Testis (tissue), 5 donors: ENCODE measurements around the gene GADD45G. TPM values are rescaled to one million over a fixed set of nuclear protein-coding genes. Genes with fewer than 3 reads are reported as not detected.

Source experiments
- DNase-seq: peaks from one replicate; pipeline ENCODE4 v3.0.0-alpha.2; 2019
- H3K27ac ChIP-seq, 2 donors: fragments of 200-600 bp; sonication (generic); one replicate each; pipeline ENCODE4 v1.5.1; 2019
- H3K27me3 ChIP-seq: fragments of 200-600 bp; sonication (generic); one replicate; pipeline ENCODE4 v1.5.1; 2019
- H3K36me3 ChIP-seq: fragments of 200-600 bp; sonication (generic); one replicate; pipeline ENCODE4 v1.5.1; 2017; ENCODE audit warnings: low read depth; ENCODE audit errors: missing control alignments
- H3K4me1 ChIP-seq: fragments of 200-600 bp; sonication (generic); one replicate; pipeline ENCODE4 v1.5.1; 2019
- H3K4me3 ChIP-seq, 2 donors: fragments of 200-600 bp; sonication (generic); one replicate each; pipeline ENCODE4 v1.5.1; 2017 to 2019
- H3K9me3 ChIP-seq: fragments of 200-600 bp; sonication (generic); one replicate; pipeline ENCODE4 v1.5.1; 2017
- CTCF ChIP-seq, 3 experiments: fragments of 450-650 bp in 2 of 3; fragments of 200-600 bp in 1 of 3; sonication (generic) in 1 of 3; IDR thresholded peaks; one replicate each; pipeline ENCODE4 v1.5.1; 2016 to 2019; ENCODE audit warnings: antibody characterized with exemption in 3 of 3, mild to moderate bottlenecking in 2 of 3, moderate library complexity in 1 of 3
- POLR2A ChIP-seq: fragments of 450-650 bp; IDR thresholded peaks from one replicate; pipeline ENCODE4 v1.6.1; 2017; ENCODE audit warnings: antibody characterized with exemption, mild to moderate bottlenecking, moderate library complexity
- WGBS, 2 donors: methylation state at CpG; one replicate each; pipeline ENCODE4 v1.1.5; 2018; 5-methylcytosine and 5-hydroxymethylcytosine counted together
- intact Hi-C: fragments of 100-400 bp; cut with DNase I; formaldehyde crosslinking; loops from one replicate; pipeline ENCODE4 v1.15.1; 2023; ENCODE audit warnings: low total_unique reads
- long read RNA-seq, 2 donors: transcript quantifications; one replicate each; lab custom pipeline, GENCODE V29; 2026
- polyA plus RNA-seq: library from polyadenylated mRNA; stranded (reverse); fragments of 350-450 nt; fragmentation: Illumina TruSeq; extraction: RNeasy Lipid Tissue Mini Kit (QIAGEN cat#74804); gene quantifications from one replicate; pipeline ENCODE4 v1.2.3, GENCODE V29; 2014; ENCODE audit warnings: low read depth, low replicate concordance; ENCODE audit not compliant: insufficient read depth
- total RNA-seq, 2 donors: library from RNA; depleted of rRNA; stranded (reverse); fragments of >200 nt; gene quantifications; one replicate each; pipeline ENCODE4 v1.2.3, GENCODE V29; 2016

Gene GADD45G
- 10 to 100 TPM; 66.1 to 72.8 TPM for total RNA-seq
- polyA plus RNA-seq = 29.1 TPM
- long read RNA-seq, donor 1, transcript GADD45G-201 (4 exons, 1,065 nt) = major isoform, 72 of 121 reads
- long read RNA-seq, donor 1, partial matches to known transcripts = 46 of 121 reads
- long read RNA-seq, donor 1, other reads (novel, unspliced or antisense) = 0 of 121 reads
- long read RNA-seq, donor 2, transcript GADD45G-201 (4 exons, 1,065 nt) = major isoform, 57 of 69 reads
- long read RNA-seq, donor 2, partial matches to known transcripts = 11 of 69 reads
- long read RNA-seq, donor 2, other reads (novel, unspliced or antisense) = 0 of 69 reads

- TF ChIP-seq POLR2A (peak; percentile 96), CTCF (IDR thresholded peaks at IDR 0.05) (peak in 2 of 3 experiments; percentile 5 to 7)
- Histone ChIP-seq H3K27ac (peak within 1 kb of the TSS; percentile 69 to 86), H3K36me3 (no peaks in the 10 kb centered on the region), H3K9me3 (no peaks in the 10 kb centered on the region), H3K27me3 (no peaks in the 10 kb centered on the region), H3K4me3 (peak within 1 kb of the TSS; percentile 88), H3K4me1 (peaks cover 12% of the 10 kb centered on the region)
- peak; percentile 97 for DNase-seq
- 0% methylated on average over 6 to 59 of the region's 63 CpGs for WGBS, 2 donors
- intact Hi-C loops = loop anchor here (5.0 to 10.0 kb wide), 2 partner anchors 390 to 492 kb away; no protein-coding TSS in a partner anchor
Measured at GRCh38 chr9:89604729-89605464, at the start of gene GADD45G. Gene GADD45G (plus strand): TSS chr9:89605012. CDS start chr9:89605122, 110 bp downstream.

GRCh38 chr9:89555036-89555415 lies 49.8 kb upstream of the GADD45G start:
- Histone ChIP-seq H3K4me3 (no peak overlapping the region), H3K36me3 (no peaks in the 10 kb centered on the region), H3K9me3 (no peaks in the 10 kb centered on the region), H3K4me1 (no peaks in the 10 kb centered on the region), H3K27ac (no peak overlapping the region), H3K27me3 (no peaks in the 10 kb centered on the region)
- intact Hi-C loops = loop anchor here (10.0 kb wide), 1 partner anchor 230 kb away; no protein-coding TSS in a partner anchor
- DNase-seq = peak; percentile 25
- 42 to 70% methylated on average over 7 of the region's 7 CpGs for WGBS, 2 donors
- no peak for TF ChIP-seq CTCF (IDR thresholded peaks at IDR 0.05)
- TF ChIP-seq POLR2A = no peak

- Histone ChIP-seq H3K27me3 (no peaks in the 10 kb centered on the region), H3K27ac (no peak overlapping the region), H3K4me3 (no peak overlapping the region), H3K4me1 (no peaks in the 10 kb centered on the region), H3K9me3 (no peaks in the 10 kb centered on the region), H3K36me3 (no peaks in the 10 kb centered on the region)
- TF ChIP-seq CTCF (IDR thresholded peaks at IDR 0.05) (no peak), POLR2A (no peak)
- 82 to 87% methylated on average over 12 of the region's 12 CpGs for WGBS, 2 donors
- DNase-seq = no peak
- intact Hi-C loops = loop anchor here (10.0 kb wide), 1 partner anchor 231 kb away; no protein-coding TSS in a partner anchor
Measured at GRCh38 chr9:89555451-89556375, 49.1 kb upstream of the GADD45G start.

GRCh38 chr9:89558196-89558899 lies 46.5 kb upstream of the GADD45G start:
- H3K4me3 ChIP-seq = no peak overlapping the region
- no peaks in the 10 kb centered on the region for H3K36me3 ChIP-seq
- no peaks in the 10 kb centered on the region for H3K27me3 ChIP-seq
- no peaks in the 10 kb centered on the region for H3K9me3 ChIP-seq
- intact Hi-C loops = loop anchor here (10.0 kb wide), 1 partner anchor 234 kb away; no protein-coding TSS in a partner anchor
- WGBS, 2 donors = 90 to 91% methylated on average over 6 of the region's 6 CpGs
- H3K27ac ChIP-seq = no peak overlapping the region
- no peaks in the 10 kb centered on the region for H3K4me1 ChIP-seq
- DNase-seq = no peak
- no peak for TF ChIP-seq CTCF (IDR thresholded peaks at IDR 0.05)
- no peak for TF ChIP-seq POLR2A
